Gastroesophageal sphincter (tissue), 3 donors: Measurements from ENCODE around the gene HS3ST6.

Experiments
- CTCF ChIP-seq, 4 experiments: fragments of 200-600 bp in 2 of 4; fragments of 450-650 bp in 2 of 4; sonication (generic) in 1 of 4; IDR thresholded peaks; one replicate each; pipeline ENCODE4 v1.5.1; 2017 to 2019; ENCODE audit warnings: antibody characterized with exemption in 4 of 4, mild to moderate bottlenecking in 2 of 4, moderate library complexity in 2 of 4
- EP300 ChIP-seq: sonication (generic); formaldehyde crosslinking; IDR thresholded peaks from one replicate; pipeline ENCODE4 v1.6.1; 2017; ENCODE audit warnings: antibody characterized with exemption, mild to moderate bottlenecking
- POLR2A ChIP-seq, 2 donors: fragments of 450-650 bp; IDR thresholded peaks; one replicate each; pipeline ENCODE4 v1.6.1; 2017; ENCODE audit warnings: antibody characterized with exemption in 2 of 2, mild to moderate bottlenecking in 2 of 2, moderate library complexity in 1 of 2
- POLR2AphosphoS5 ChIP-seq: sonication (generic); formaldehyde crosslinking; IDR thresholded peaks from one replicate; pipeline ENCODE4 v1.6.1; 2017; ENCODE audit warnings: antibody characterized with exemption

- TF ChIP-seq CTCF (IDR thresholded peaks at IDR 0.05) (no peak), POLR2AphosphoS5 (no peak), POLR2A (IDR thresholded peaks at IDR 0.05) (no peak), EP300 (no peak)
Measured at GRCh38 chr16:1890708-1891050, 27.5 kb downstream of the HS3ST6 start.
